ENCODE measurements around the gene MPP2. TPM values are rescaled to one million over a fixed set of nuclear protein-coding genes. Genes with fewer than 3 reads are reported as not detected.

Gene MPP2
- total and polyA plus RNA-seq, 2 donors from 2014 or later = 1.2 to 2.7 TPM

DNA sequence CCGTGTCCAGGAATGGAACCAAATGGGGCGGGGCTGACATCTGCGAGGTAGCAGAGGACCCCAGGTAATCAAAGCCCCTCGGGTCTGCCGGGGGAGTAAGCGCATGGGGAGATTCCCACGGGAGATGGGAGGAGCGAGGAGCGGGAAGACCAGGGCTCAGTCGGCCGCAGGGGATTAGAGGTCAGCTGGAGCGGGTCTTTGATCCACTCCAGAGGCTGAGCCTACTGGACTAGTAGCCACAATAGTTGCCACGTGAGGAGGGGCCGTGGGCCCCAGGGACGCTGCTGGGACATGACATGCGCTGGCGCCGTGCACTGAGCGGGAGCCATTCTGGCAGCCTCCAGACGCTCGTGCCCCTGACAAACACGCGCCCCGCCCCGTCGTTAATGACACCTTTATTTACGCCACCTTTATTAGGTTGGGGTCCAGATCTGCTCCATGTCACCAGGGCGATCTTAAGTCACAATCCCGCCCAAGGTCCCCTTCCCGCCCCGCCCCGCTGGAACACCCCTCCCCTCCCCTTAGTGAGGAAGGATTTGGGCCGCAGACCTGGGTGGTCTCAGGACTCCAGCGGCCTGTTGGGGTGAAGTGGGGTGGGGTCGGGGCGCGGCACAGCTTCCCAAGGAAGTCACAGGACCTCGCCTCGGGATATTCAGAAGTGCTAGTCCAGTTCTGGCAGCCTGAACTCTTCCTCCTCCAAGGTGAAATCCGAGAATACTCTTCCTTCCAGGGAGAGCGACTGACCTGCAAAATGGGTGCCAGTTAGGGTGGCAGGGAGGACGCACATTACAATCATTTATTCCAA lies 19.9 kb upstream of the MPP2 start:
- Histone ChIP-seq H3K36me3 (ENCODE audit: control insufficient read depth in 2 of 3, insufficient read depth in 3 of 3, low read length in 3 of 3) (no peaks in the 10 kb centered on the region), H3K27ac (ENCODE audit: low read depth in 2 of 2, low read length in 2 of 2) (peak overlapping the region; percentile 43 to 53)

DNA sequence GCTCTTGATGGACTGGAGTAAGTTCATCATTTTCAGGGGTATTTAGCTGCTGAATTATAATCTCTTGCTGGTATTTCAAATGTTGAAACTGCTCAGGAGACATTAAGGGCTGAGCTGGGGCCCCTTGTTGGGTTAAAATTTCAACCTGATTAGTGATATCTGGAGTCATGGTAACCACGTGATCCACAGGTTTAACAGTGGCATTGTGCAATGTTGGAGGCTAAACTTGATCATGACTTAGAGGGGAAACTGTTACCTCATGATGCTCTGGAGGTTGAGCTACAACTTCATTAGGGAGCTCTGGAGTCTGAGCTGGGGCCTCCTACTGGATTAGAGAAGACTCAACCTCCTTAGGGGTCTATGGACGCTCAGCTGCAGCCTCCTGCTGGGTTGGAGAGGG lies 17.2 kb upstream of the MPP2 start:
- Histone ChIP-seq H3K9ac (ENCODE audit: low read length in 3 of 3) (no peak overlapping the region), H3K27ac (ENCODE audit: low read depth in 2 of 2, low read length in 2 of 2) (no peak overlapping the region), H3K4me1 (ENCODE audit: control insufficient read depth in 2 of 3, insufficient read depth in 2 of 3, low read depth in 1 of 3, low read length in 3 of 3) (peaks cover 0 to 9% (median 0%) of the 10 kb centered on the region in 3 donors), H3K4me3 (ENCODE audit: low read length in 3 of 3) (no peak overlapping the region), H3K9me3 (ENCODE audit: control insufficient read depth in 2 of 3, insufficient read depth in 1 of 3, low read length in 3 of 3) (no peaks in the 10 kb centered on the region), H3K36me3 (ENCODE audit: control insufficient read depth in 2 of 3, insufficient read depth in 3 of 3, low read length in 3 of 3) (no peaks in the 10 kb centered on the region), H3K27me3 (ENCODE audit: control insufficient read depth, insufficient read depth, low read length) (no peaks in the 10 kb centered on the region)
- DNase-seq (no peak), FAIRE-seq (no peak)
- TF ChIP-seq, protein P1, sequence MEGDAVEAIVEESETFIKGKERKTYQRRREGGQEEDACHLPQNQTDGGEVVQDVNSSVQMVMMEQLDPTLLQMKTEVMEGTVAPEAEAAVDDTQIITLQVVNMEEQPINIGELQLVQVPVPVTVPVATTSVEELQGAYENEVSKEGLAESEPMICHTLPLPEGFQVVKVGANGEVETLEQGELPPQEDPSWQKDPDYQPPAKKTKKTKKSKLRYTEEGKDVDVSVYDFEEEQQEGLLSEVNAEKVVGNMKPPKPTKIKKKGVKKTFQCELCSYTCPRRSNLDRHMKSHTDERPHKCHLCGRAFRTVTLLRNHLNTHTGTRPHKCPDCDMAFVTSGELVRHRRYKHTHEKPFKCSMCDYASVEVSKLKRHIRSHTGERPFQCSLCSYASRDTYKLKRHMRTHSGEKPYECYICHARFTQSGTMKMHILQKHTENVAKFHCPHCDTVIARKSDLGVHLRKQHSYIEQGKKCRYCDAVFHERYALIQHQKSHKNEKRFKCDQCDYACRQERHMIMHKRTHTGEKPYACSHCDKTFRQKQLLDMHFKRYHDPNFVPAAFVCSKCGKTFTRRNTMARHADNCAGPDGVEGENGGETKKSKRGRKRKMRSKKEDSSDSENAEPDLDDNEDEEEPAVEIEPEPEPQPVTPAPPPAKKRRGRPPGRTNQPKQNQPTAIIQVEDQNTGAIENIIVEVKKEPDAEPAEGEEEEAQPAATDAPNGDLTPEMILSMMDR (IDR thresholded peaks at IDR 0.05; ENCODE audit: borderline replicate concordance, extremely low read depth, insufficient read depth) = no peak
- intact Hi-C loops (cut with DNase I) = no loop called here

More for the DNA sequence above, 19.9 kb upstream of the MPP2 start:
- intact Hi-C loops (cut with DNase I) = no loop called here
- Histone ChIP-seq H3K4me1 (ENCODE audit: control insufficient read depth in 2 of 3, insufficient read depth in 2 of 3, low read depth in 1 of 3, low read length in 3 of 3) (peaks cover 0 to 14% (median 0%) of the 10 kb centered on the region in 3 donors), H3K9me3 (ENCODE audit: control insufficient read depth in 2 of 3, insufficient read depth in 1 of 3, low read length in 3 of 3) (no peaks in the 10 kb centered on the region), H3K27me3 (ENCODE audit: control insufficient read depth, insufficient read depth, low read length) (no peaks in the 10 kb centered on the region), H3K9ac (ENCODE audit: low read length in 3 of 3) (no peak overlapping the region), H3K4me3 (ENCODE audit: low read length in 3 of 3) (peak overlapping the region in 2 of 3 donors; percentile 42 to 45)
- TF ChIP-seq, protein P1 (IDR thresholded peaks at IDR 0.05; ENCODE audit: borderline replicate concordance, extremely low read depth, insufficient read depth) = no peak
- DNase-seq (peak in 3 of 5 donors; percentile 37 to 75 (median 44)), FAIRE-seq (no peak)

DNA sequence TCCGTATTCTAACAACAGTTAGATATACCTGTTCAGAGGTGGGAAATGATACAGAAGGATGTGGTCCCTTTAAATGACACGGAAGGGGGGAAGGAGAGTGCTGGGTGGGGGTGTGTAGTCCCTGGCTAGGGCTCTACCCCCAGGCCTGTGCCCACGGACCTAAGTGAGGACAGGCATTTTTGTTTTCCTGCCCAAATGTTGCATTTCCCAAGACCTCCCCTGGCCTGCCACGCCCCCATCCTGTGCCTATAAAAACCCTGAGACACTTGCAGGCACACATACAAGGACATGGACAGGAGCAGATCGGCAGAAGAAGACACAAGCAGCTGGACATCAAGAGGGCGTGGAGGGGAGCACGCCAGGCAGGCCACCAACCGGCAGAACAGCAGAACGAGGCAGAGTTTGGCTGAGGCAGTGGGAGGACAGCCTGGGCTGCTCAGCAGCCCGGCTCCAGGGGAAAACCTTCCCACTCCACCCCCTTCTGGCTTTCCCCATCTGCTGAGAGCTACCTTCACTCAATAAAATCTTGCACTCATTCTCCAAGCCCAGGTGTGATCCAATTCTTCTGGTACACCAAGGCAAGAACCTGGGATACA lies 13.3 kb upstream of the MPP2 start:
- intact Hi-C loops (cut with DNase I) = no loop called here
- FAIRE-seq (no peak), DNase-seq (no peak)

More for the DNA sequence above, 13.3 kb upstream of the MPP2 start:
- Histone ChIP-seq H3K4me1 (ENCODE audit: control insufficient read depth in 2 of 3, insufficient read depth in 2 of 3, low read depth in 1 of 3, low read length in 3 of 3) (peaks cover 0 to 3% (median 0%) of the 10 kb centered on the region in 3 donors), H3K36me3 (ENCODE audit: control insufficient read depth in 2 of 3, insufficient read depth in 3 of 3, low read length in 3 of 3) (no peaks in the 10 kb centered on the region), H3K27ac (ENCODE audit: low read depth in 2 of 2, low read length in 2 of 2) (no peak overlapping the region), H3K4me3 (ENCODE audit: low read length in 3 of 3) (no peak overlapping the region), H3K27me3 (ENCODE audit: control insufficient read depth, insufficient read depth, low read length) (no peaks in the 10 kb centered on the region), H3K9me3 (ENCODE audit: control insufficient read depth in 2 of 3, insufficient read depth in 1 of 3, low read length in 3 of 3) (no peaks in the 10 kb centered on the region), H3K9ac (ENCODE audit: low read length in 3 of 3) (no peak overlapping the region)
- TF ChIP-seq, protein P1 (IDR thresholded peaks at IDR 0.05; ENCODE audit: borderline replicate concordance, extremely low read depth, insufficient read depth) = no peak
